H1 (cell line): Measurements from ENCODE around the gene SPACA4.

ENCODE experiments used
- BRCA1 ChIP-seq: IDR thresholded peaks from 2 replicates; pipeline ENCODE4 v1.6.1; 2012; ENCODE audit warnings: low read depth, low read length, improper control_type of control experiment
- CREB1 ChIP-seq: IDR thresholded peaks from 2 replicates; pipeline ENCODE4 v1.6.1; 2012; ENCODE audit warnings: inconsistent platforms
- CTCF ChIP-seq, 3 experiments: IDR thresholded peaks; 1 replicate in 2 of 3; 2 replicates in 1 of 3; pipeline versions ENCODE4 v1.5.1 to v1.6.1; 2011; ENCODE audit warnings: low read length in 3 of 3, mild to moderate bottlenecking in 3 of 3, inconsistent platforms in 2 of 3, low read depth in 1 of 3, moderate library complexity in 1 of 3; ENCODE audit not compliant: insufficient read depth in 1 of 3; ENCODE audit errors: control extremely low read depth in 1 of 3
- EGR1 ChIP-seq: IDR thresholded peaks from 2 replicates; pipeline ENCODE4 v1.6.1; 2011; ENCODE audit warnings: low read depth, low read length, borderline replicate concordance
- EP300 ChIP-seq, 2 experiments: IDR thresholded peaks; 1 replicate in 1 of 2; 2 replicates in 1 of 2; pipeline ENCODE4 v1.6.1; 2011 to 2012; ENCODE audit warnings: low read depth in 2 of 2, low read length in 2 of 2, mild to moderate bottlenecking in 2 of 2, borderline replicate concordance in 1 of 2, inconsistent platforms in 1 of 2, moderate library complexity in 1 of 2
- JUN ChIP-seq: IDR thresholded peaks from 2 replicates; pipeline ENCODE4 v1.6.1; 2011; ENCODE audit warnings: low read depth, mild to moderate bottlenecking, improper control_type of control experiment, low read length
- JUND ChIP-seq: IDR thresholded peaks from 2 replicates; pipeline ENCODE4 v1.6.1; 2011; ENCODE audit warnings: mild to moderate bottlenecking, improper control_type of control experiment, low read length
- POLR2A ChIP-seq, 2 experiments: IDR thresholded peaks; 1 replicate in 1 of 2; 2 replicates in 1 of 2; pipeline ENCODE4 v1.6.1; 2011; ENCODE audit warnings: low read depth in 2 of 2, low read length in 2 of 2, mild to moderate bottlenecking in 2 of 2; ENCODE audit errors: control extremely low read depth in 1 of 2
- SIN3A ChIP-seq, 2 experiments: IDR thresholded peaks in 1 of 2; conservative IDR thresholded peaks in 1 of 2; 2 replicates each; pipeline ENCODE4 v1.6.1; 2011 to 2012; ENCODE audit warnings: low read length in 2 of 2, improper control_type of control experiment in 1 of 2, low read depth in 1 of 2, mild to moderate bottlenecking in 1 of 2

DNA sequence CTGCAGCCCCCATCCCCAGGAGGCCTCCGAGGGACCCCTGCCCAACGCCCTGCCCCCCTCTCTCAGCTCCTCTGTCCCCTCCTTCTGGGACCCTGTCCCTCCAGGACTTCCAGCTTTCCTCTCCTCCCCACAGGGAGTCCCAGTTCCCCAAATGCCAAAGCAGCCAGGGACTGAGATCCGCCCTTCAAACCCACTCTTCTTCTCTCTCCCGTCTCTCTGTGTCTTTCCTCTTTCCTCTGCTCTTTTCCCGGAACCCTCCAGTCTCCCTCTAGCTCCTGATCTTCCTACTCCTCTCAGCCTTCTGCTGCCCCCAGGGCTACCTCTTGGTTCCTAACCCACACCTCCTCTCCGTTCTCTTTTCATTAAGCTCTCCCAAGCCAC is 39.1 kb downstream of the SPACA4 start:
- TF ChIP-seq POLR2A (IDR thresholded peaks at IDR 0.05; ENCODE audit: control extremely low read depth in 1 of 2, low read depth in 2 of 2, low read length in 2 of 2) (no peak), CREB1 (no peak), SIN3A (conservative IDR thresholded peaks at IDR 0.05 in 1 of 2, IDR thresholded peaks at IDR 0.05 in 1 of 2; ENCODE audit: low read depth in 1 of 2, low read length in 2 of 2) (no peak), EGR1 (no peak), JUND (no peak), CTCF (IDR thresholded peaks at IDR 0.05; ENCODE audit: control extremely low read depth in 1 of 3, insufficient read depth in 1 of 3, low read depth in 1 of 3, low read length in 3 of 3) (no peak), BRCA1 (no peak), JUN (no peak), EP300 (IDR thresholded peaks at IDR 0.05; ENCODE audit: borderline replicate concordance in 1 of 2, low read depth in 2 of 2, low read length in 2 of 2) (no peak)
